ENCODE data around the gene SPRR1A.
"Not testable (repeated sequence)": the region's sequence is repeated elsewhere in the genome, so short reads cannot be mapped to it uniquely, and the experiment has no call there.

The SPRR1A gene

DNA sequence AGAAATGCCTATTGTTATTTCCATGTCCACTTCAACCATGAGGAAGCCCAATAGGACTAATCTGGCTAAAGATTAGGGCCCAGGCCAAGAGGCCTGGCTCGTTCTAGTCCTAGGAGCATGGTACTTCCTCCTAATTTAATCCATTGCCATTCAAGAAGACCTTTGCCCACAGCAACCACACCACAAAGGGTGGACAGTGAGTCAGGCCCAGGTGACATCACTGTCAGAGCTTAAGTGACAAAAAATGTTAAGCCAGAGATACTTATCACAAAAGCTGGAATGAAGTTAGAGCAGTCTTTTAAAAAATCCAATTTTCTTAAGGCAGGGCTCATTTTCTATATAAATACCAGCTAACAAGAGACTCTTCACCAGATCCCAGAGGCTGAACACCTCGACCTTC lies 17.5 kb downstream of the SPRR1A start, which contains the start of gene SPRR3:
Gene SPRR3, plus strand, starts transcription at position 368 of the 400 bp plus-strand sequence. CDS start 1,272 bp downstream, outside the sequence.
- Histone ChIP-seq H3K9me3 (ENCODE audit: insufficient read depth, low read length) (no peaks in the 10 kb centered on the region), H3K36me3 (replicated peaks; ENCODE audit: low read depth, low read length) (no peaks in the 10 kb centered on the region), H3K9ac (ENCODE audit: low read length) (no peak within 1 kb of the TSS), H3K4me2 (ENCODE audit: low read length) (no peak within 1 kb of the TSS), H3K4me1 (ENCODE audit: low read length) (no peaks in the 10 kb centered on the region), H3K27me3 (ENCODE audit: low read depth, low read length) (peaks cover 47% of the 10 kb centered on the region), H4K20me1 (ENCODE audit: insufficient read depth, low read length) (no peaks in the 10 kb centered on the region), H3K27ac (ENCODE audit: low read length) (no peak within 1 kb of the TSS), H3K79me2 (ENCODE audit: low read length) (no peaks in the 10 kb centered on the region), H2AFZ (ENCODE audit: low read depth, low read length) (no peak within 1 kb of the TSS), H3K4me3 (ENCODE audit: low read length) (no peak within 1 kb of the TSS)
- TF ChIP-seq CTCF (IDR thresholded peaks at IDR 0.05; ENCODE audit: low read depth, low read length): no peak
- no peak for TF ChIP-seq EZH2phosphoT487 (IDR thresholded peaks at IDR 0.05; ENCODE audit: low read depth)

GRCh38 chr1:153011235-153011758 lies 27.4 kb downstream of the SPRR1A start:
- peaks cover 45% of the 10 kb centered on the region for H3K27me3 ChIP-seq (ENCODE audit: low read depth, low read length)
- H4K20me1 ChIP-seq (ENCODE audit: insufficient read depth, low read length); H3K4me1 ChIP-seq (ENCODE audit: low read length); H3K9ac ChIP-seq (ENCODE audit: low read length); H3K79me2 ChIP-seq (ENCODE audit: low read length); H3K36me3 ChIP-seq (replicated peaks; ENCODE audit: low read depth, low read length); H3K4me3 ChIP-seq (ENCODE audit: low read length); H3K9me3 ChIP-seq (ENCODE audit: insufficient read depth, low read length); H2AFZ ChIP-seq (ENCODE audit: low read depth, low read length); H3K27ac ChIP-seq (ENCODE audit: low read length); H3K4me2 ChIP-seq (ENCODE audit: low read length): not testable (repeated sequence)

GRCh38 chr1:153021829-153022228 lies 37.9 kb downstream of the SPRR1A start:
- not testable (repeated sequence) for H2AFZ ChIP-seq (ENCODE audit: low read depth, low read length); H3K27ac ChIP-seq (ENCODE audit: low read length); H3K36me3 ChIP-seq (replicated peaks; ENCODE audit: low read depth, low read length); H3K4me3 ChIP-seq (ENCODE audit: low read length); H3K79me2 ChIP-seq (ENCODE audit: low read length); H3K9me3 ChIP-seq (ENCODE audit: insufficient read depth, low read length); H3K9ac ChIP-seq (ENCODE audit: low read length); H4K20me1 ChIP-seq (ENCODE audit: insufficient read depth, low read length)
- peaks cover 70% of the 10 kb centered on the region for H3K27me3 ChIP-seq (ENCODE audit: low read depth, low read length)
- peaks cover 16% of the 10 kb centered on the region for H3K4me1 ChIP-seq (ENCODE audit: low read length)
- peak overlapping the region; percentile 43 for H3K4me2 ChIP-seq (ENCODE audit: low read length)

GRCh38 chr1:153022340-153022739 lies 38.5 kb downstream of the SPRR1A start:
- Histone ChIP-seq H3K4me1 (ENCODE audit: low read length) (peaks cover 16% of the 10 kb centered on the region), H3K27me3 (ENCODE audit: low read depth, low read length) (peaks cover 74% of the 10 kb centered on the region), H3K4me2 (ENCODE audit: low read length) (peak overlapping the region; percentile 43), H3K4me3 (ENCODE audit: low read length) (peak overlapping the region; percentile 21; the same call in 1 of the 2 replicates)
- not testable (repeated sequence) for H3K79me2 ChIP-seq (ENCODE audit: low read length); H3K9ac ChIP-seq (ENCODE audit: low read length); H4K20me1 ChIP-seq (ENCODE audit: insufficient read depth, low read length); H3K27ac ChIP-seq (ENCODE audit: low read length); H3K9me3 ChIP-seq (ENCODE audit: insufficient read depth, low read length); H2AFZ ChIP-seq (ENCODE audit: low read depth, low read length); H3K36me3 ChIP-seq (replicated peaks; ENCODE audit: low read depth, low read length)

DNA sequence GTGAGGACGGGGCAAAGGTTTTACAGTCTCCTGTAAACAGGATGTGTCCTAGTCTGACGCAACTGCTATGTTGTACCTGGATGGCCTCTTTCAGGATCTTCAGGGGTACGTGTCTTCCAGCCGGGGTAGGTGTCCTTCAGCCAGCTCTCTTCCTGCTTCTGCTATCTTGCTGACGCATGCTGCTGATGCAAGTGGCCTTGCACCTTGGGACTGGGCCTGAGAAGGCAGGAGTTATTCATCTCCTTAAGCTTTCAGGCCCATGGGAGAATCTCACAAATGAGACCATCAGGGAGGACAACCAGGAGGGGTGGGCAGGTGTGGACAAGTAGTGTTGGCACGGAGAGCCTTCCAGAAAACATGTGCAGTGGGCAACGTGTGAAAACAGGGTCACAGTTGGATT lies 39.2 kb downstream of the SPRR1A start:
- no peak overlapping the region for H3K27ac ChIP-seq (ENCODE audit: low read length)
- no peak overlapping the region for H3K9ac ChIP-seq (ENCODE audit: low read length)
- peaks cover 2% of the 10 kb centered on the region; the same call in 1 of the 2 replicates for H4K20me1 ChIP-seq (ENCODE audit: insufficient read depth, low read length)
- no peak overlapping the region for H2AFZ ChIP-seq (ENCODE audit: low read depth, low read length)
- 0 out of 2 replicates have a peak, but pooled peaks cover 1% of the 10 kb centered on the region for H3K9me3 ChIP-seq (ENCODE audit: insufficient read depth, low read length)
- H3K4me2 ChIP-seq (ENCODE audit: low read length): no peak overlapping the region
- no peaks in the 10 kb centered on the region for H3K36me3 ChIP-seq (replicated peaks; ENCODE audit: low read depth, low read length)
- no peak overlapping the region for H3K4me3 ChIP-seq (ENCODE audit: low read length)
- peaks cover 77% of the 10 kb centered on the region for H3K27me3 ChIP-seq (ENCODE audit: low read depth, low read length)
- H3K4me1 ChIP-seq (ENCODE audit: low read length): peaks cover 16% of the 10 kb centered on the region
- TF ChIP-seq CTCF (IDR thresholded peaks at IDR 0.05; ENCODE audit: low read depth, low read length) (no peak), EZH2phosphoT487 (IDR thresholded peaks at IDR 0.05; ENCODE audit: low read depth) (no peak)
- no peaks in the 10 kb centered on the region for H3K79me2 ChIP-seq (ENCODE audit: low read length)

Measured in OCI-LY3 (cell line).